MM.1S (cell line): Measurements from ENCODE around the gene MAML1.

Source experiments
- CTCF ChIP-seq: fragments of 300-600 bp; sonication (generic); IDR thresholded peaks from 2 replicates; pipeline ENCODE4 v1.5.1; 2016; ENCODE audit warnings: antibody characterized with exemption, low read length, mixed read lengths
- EZH2 ChIP-seq: fragments of 300-600 bp; sonication (generic); optimal IDR thresholded peaks from 2 replicates; pipeline ENCODE3; 2017; ENCODE audit warnings: low read depth, mild to moderate bottlenecking, antibody characterized with exemption, low read length, mixed read lengths

- TF ChIP-seq CTCF (no peak), EZH2 (no peak)
Observed at GRCh38 chr5:179771311-179771895, 38.8 kb downstream of the MAML1 start.
